ENCODE data around the gene TBX10.
"Not testable (repeated sequence)": the region's sequence is repeated elsewhere in the genome, so short reads cannot be mapped to it uniquely, and the experiment has no call there.

TBX10 gene

DNA sequence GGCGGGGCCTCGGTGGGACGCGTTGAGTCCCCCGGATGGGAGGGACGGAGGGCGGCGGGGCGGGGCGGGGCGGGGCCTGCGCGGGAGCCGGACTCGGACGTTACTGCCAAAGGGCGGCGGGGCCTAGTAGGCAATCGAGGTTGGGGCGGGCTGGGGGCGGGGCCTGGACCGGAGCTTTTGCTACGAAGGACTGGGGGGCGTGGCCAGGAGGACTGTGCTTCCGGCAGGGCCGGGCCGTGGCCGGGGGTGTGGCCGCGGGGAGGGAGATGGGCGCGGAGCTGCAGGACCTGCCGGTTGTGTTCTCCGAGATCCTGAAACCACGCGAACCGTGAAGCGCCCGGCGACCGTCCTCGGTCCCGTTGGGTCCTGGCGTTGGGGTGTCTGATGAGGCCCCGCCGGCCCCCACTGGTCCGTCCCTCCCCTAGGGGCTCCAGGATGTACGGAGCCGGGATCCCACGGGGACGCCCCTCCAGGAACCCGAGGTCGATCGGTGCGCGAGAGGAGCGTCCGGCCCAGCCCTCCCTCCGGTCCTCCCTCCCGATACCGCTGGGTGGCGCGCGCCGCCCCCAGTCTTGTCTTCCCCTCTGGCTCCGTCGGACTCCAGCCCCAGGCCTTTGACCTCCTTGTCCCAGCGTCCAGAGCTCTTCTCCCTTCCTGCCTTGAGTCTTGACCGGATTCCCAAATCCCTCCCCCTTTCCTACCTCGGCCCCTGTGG is 9.2 kb downstream of the TBX10 start:
- peak; percentile 95 for DNase-seq

DNA sequence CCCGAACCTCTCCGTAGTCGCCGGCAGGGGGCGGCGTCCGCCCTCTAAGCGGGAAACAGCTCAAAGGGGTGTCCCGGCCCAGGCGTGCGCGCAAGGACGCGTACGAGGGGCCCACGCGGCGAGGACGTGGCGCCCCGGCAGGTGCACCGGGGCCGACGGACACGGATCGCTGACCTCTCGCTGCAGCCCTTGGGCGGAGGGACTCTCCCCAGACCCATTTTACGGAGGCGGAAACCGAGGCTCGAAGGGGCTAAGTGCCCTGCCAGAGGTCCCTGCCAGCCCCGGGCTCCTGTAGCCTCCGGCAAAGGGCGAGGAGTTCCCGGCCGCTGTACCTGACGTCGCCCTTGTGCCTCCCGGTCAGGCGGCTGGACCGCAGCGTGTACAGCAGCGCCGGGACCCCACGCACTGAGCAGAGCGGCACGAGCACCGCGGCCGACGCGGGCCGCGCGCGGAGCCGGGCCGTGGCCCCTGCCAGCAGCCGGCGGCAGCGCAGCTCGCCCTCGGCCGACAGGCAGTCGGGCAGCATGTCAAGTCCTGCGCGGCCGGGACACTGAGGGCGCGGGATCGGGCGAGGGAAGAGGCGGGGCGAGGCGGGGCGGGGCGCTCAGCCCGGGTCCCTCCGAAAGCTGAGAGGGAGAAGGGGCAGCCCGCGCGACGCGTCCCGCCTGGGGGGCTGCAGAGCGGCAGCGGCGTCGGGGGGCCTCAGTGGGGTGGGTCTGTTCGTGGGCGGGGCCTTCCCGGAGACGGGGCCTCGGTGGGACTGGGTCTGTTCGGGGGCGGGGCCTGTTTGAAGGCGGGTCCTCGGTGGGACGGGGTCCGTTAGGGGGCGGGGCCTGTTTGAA is 10.0 kb downstream of the TBX10 start, which contains the start of gene NUDT8:
Gene NUDT8, minus strand, starts transcription at position 552 of the 842 bp plus-strand sequence. Its CDS starts 26 bp downstream, at position 526.
- peak; percentile 88 for DNase-seq

DNA sequence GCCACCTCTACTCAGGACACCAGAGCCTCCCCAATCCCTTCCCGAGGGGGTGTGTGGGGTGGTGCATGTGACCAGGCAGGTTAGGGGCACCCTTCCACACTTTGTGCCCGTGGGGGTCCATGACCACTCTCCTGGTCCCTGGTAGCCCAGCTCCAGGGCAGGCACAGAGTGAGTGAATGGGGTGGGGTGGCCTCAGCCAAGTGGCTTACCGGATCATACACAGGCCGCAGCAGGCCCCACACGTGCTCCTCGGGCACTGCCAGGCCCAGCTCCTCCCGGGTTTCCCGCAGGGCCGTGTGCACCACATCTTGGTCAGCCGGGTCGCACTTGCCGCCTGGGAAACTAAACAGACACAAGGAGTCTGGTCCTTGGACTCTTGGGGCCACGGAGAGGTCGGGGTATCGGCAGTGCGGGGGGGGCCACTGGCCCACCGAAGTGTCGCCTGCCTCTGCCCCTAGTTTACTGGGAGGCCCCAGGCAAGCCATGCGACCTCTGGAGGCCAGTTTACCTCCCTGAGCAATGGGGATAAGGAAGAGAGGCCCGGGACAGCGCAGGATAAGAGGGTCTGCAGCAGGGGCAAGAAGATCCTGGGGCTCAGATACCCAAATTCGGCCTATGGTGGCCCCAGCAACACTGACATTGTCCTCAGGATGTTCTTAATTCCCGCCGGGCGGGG is 10.7 kb downstream of the TBX10 start:
- DNase-seq, result no peak

DNA sequence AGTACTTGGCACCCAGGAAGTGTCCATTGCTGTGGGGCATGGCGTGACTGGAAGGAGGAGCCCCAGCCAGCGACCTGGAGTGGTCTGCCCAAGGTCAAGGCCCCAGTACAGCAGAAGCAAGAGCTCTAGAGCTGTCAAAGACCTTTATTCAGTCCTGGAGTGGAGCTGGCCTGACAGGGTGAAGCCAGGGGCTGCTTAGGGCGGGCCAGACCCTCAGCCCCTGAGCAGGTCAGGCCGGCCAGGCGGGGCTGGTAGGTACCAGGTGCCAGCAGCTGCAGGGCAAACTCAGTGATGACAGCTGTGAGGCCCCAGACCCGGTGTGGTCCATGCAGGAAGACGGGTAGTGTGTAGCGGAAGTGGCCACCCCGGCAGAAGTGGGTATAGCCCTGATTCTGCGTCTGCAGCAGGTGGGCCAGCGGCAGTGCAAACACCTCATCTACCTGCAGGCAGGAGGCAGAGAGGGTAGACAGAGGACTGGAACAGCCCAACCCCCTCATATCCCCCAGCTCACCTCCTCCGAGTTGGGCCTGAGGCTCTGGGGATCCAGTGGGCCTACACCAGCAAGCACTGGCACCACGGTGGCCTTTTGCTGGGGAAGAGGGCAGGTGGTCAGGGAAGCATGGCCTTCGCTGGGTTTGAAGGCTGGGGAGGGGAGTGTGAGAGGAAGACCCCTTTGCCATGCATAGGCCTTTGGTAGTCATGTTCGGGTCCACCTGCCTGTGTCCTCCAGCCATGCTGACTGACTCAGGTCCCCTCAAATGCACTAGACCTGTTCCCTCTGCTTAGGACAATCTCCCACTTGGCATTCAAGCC is 11.5 kb downstream of the TBX10 start:
- no peak for DNase-seq

DNA sequence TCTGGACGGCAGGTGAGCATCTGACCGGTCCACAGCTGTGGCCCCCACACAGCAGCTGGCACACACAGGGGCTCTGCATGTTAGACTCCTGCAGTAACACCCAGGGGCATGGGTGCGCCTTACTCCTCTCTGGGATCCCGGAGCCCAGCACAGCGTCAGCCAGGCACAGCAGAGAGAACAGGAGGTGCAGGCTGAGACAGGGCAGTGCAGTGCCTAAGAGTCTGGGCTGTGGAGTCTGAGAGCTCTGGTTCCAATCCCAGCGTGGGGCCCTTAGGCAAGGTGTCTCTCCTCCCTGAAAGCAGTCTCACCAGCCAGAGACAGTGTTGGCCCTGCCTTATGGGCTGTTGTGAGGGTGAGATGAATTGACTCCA is 12.1 kb downstream of the TBX10 start:
- no peak for DNase-seq

DNA sequence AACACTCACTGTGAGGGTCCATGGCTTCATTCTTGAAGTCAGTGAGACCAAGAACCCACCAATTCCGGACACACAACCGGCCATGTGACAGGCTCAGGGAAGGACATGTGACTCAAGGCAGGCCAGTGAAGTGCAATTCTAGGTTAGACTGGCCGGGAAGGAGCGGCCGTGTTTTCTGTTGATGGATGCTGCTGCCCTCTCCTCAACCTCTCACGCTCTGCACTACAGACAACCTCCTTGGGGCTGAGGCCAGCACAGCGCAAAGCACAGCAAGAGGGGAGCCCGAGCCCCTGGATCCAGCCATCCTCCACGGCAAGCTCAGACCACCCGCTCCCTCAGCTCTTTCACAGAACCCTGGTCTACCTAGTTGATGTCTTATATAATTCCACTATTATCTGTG is 12.6 kb downstream of the TBX10 start:
- DNase-seq, result no peak

DNA sequence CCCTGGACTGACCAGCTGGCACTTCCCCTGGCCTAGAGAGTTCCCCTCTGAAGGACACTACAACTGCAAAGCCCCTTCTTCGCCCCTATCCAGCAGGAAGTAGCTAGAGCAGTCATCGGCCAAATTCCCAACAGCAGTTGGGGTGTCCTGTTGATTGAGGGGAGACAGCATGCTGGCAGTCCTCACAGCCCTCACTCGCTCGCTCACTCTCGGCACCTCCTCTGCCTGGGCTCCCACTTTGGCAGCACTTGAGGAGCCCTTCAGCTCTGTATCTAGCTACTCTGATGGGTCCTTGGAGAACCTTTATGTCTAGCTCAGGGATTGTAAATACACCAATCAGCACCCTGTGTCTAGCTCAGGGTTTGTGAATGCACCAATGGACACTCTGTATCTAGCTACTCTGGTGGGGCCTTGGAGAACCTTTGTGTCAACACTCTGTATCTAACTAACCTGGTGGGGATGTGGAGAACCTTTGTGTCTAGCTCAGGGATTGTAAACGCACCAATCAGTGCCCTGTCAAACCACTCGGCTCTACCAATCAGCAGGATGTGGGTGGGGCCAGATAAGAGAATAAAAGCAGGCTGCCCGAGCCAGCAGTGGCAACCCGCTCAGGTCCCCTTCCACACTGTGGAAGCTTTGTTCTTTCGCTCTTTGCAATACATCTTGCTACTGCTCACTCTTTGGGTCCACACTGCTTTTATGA is 13.3 kb downstream of the TBX10 start:
- not testable (repeated sequence) for DNase-seq

DNA sequence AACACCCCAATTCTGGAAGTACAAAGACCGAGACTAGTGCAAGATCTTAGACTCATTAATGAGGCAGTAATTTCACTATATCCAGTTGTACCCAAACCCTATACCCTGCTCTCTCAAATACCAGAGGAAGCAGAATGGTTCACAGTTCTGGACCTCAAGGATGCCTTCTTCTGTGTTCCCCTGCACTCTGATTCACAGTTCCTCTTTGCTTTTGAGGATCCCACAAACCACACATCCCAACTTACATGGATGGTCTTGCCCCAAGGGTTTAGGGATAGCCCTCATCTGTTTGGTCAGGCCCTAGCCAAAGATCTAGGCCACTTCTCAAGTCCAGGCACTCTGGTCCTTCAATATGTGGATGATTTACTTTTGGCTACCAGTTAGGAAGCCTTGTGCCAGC is 15.8 kb downstream of the TBX10 start:
- not testable (repeated sequence) for DNase-seq

DNA sequence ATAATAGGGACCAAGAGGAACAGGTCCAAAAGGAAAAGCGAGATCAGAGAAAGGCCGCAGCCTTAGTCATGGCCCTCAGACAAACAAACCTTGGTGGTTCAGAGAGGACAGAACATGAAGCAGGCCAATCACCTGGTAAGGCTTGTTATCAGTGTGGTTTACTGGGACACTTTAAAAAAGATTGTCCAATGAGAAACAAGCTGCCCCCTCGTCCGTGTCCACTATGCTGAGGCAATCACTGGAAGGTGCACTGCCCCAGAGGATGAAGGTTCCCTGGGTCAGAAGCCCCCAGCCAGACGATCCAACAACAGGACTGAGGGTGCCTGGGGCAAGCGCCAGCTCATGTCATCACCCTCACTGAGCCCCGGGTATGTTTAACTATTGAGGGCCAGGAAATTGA is 16.7 kb downstream of the TBX10 start:
- DNase-seq, result not testable (repeated sequence)

DNA sequence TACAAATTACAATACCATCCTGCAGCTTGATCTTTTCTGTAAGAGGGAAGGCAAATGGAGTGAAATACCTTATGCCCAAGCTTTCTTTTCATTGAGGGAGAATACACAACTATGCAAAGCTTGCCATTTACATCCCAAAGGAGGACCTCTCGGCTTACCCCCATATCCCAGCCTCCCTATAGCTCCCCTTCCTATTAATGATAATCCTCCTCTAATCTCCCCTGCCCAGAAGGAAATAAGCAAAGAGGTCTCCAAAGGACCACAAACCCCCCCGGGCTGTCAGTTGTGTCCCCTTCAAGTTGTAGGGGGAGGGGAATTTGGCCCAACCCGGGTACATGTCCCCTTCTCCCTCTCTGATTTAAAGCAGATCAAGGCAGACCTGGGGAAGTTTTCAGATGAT is 17.6 kb downstream of the TBX10 start:
- not testable (repeated sequence) for DNase-seq

DNA sequence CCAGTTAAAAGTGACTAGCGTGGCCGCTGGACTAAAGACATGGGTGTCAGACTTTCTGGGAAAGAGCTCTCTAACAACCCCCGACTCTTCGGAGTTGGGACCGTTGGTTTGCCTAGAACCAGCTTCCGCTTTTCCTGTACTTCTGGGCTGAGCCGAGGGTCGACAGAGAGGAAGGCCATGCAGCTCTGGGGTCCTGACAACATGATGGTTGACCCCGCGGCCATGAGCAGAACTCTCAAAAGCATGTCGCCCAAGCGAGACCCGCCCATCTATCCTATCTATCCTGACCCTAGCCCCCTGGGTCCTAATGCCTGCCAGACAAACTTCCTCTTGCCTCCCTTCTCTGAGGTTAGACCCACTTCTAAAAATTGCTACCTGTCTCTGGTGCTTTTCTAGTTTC is 18.9 kb downstream of the TBX10 start:
- not testable (repeated sequence) for DNase-seq

DNA sequence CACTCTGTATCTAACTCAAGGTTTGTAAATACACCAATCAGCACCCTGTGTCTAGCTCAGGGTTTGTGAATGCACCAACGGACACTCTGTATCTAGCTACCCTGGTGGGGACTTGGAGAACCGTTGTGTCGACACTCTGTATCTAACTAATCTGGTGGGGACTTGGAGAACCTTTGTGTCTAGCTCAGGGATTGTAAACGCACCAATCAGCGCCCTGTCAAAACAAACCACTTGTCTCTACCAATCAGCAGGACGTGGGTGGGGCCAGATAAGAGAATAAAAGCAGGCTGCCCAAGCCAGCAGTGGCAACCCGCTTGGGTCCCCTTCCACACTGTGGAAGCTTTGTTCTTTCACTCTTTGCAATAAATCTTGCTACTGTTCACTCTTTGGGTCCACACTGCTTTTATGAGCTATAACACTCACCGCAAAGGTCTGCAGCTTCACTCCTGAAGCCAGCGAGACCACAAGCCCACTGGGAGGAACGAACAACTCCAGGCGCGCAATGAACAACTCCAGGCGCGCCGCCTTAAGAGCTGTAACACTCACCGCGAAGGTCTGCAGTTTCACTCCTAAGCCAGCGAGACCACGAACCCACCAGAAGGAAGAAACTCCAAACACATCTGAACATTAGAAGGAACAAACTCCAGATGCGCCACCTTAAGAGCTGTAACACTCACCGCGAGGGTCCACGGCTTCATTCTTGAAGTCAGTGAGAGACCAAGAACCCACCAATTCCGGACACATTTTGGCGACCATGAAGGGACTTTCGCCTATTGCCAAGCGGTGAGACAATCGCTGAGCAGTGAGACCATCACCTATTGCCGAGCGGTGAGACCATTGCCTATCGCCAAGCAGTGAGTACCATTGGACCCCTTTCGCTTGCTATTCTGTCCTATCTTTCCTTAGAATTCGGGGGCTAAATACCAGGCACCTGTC is 19.6 kb downstream of the TBX10 start:
- DNase-seq, result not testable (repeated sequence)

DNA sequence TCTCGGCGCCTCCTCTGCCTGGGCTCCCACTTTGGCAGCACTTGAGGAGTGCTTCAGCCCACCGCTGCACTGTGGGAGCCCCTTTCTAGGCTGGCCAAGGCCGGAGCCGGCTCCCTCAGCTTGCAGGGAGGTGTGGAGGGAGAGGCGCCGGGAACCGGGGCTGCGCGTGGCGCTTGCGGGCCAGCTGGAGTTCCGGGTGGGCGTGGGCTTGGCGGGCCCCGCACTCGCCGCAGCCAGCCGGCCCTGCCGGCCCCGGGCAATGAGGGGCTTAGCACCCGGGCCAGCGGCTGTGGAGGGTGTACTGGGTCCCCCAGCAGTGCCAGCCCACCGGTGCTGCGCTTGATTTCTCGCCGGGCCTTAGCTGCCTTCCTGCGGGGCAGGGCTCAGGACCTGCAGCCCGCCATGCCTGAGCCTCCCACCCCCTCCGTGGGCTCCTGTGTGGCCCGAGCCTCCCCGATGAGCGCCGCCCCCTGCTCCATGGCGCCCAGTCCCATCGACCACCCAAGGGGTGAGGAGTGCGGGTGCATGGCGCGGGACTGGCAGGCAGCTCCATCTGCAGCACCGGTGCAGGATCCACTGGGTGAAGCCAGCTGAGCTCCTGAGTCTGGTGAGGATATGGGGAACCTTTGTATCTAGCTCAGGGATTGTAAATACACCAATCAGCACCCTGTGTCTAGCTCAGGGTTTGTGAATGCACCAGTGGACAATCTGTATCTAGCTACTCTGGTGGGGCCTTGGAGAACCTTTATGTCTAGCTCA is 20.5 kb downstream of the TBX10 start:
- DNase-seq, result not testable (repeated sequence)

DNA sequence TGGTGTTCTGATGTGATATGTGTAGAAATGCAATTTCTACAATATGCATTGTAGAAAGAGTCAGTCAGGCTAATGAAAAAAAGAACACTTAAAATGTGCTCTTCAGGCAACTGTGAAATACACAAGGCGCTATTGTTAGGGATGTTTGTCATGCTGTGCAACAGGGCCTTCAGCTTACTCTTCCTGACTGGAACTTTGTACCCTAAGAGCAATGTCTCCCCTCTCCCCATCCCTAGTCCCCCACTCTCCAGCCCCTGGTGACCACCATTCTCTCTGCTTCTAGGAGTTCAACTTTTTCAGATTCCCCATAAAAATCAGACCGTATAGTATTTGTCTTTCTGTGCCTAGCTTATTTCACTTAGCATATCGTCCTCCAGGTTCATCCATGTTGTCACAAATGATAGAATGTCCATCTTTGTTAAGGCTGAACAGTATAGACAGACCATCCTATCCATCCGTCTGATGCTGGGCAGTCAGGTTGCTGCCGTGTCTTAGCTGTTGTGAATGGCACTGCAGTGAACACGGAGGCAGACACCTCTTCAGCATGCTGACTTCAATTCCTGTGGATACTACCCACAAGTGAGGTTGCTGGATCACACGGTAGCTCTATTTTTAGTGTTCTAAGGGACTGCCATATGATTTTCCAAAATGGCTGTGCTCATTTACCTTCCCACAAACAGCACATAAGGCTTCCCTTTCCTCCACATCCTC is 22.2 kb downstream of the TBX10 start:
- no peak for DNase-seq

DNA sequence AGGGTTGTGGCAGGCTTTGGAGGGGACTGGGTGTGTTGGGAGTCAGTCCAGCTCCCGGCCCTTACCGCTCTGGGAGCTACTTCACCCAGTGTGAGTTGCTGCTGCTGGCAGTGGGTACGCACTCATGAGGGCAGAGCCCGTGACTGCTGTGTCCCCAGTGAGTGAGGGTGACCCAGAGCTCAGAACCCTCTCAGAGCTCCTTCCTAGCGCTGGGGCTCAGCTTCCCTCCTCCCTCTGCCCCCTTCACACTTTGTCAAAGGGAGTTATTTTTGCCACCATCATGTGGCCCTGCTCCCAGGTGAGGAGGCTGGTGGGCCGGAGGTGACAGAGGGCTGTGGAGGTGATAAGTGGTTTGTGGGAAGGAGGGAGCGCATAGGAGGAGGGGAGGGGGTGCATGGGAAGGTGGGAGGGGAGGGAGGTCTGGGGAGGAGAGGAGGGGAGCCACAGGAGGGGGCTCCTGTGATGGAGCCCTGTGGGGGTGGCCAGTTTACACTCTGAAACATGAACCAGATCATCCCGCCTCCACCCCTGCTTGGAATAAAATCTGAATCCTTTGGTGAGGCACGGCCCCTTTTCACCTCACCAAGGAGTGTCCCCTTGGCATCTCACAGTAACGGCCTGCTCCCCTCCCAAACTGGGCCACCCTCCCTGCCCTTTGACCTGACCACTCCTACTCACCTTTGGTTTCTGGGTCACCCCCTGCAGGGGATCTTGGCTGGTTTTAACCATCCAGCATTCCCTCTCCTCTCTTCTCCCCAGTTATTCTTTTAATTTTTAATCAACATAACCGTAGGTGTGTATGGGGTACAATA is 22.9 kb downstream of the TBX10 start:
- no peak for DNase-seq

DNA sequence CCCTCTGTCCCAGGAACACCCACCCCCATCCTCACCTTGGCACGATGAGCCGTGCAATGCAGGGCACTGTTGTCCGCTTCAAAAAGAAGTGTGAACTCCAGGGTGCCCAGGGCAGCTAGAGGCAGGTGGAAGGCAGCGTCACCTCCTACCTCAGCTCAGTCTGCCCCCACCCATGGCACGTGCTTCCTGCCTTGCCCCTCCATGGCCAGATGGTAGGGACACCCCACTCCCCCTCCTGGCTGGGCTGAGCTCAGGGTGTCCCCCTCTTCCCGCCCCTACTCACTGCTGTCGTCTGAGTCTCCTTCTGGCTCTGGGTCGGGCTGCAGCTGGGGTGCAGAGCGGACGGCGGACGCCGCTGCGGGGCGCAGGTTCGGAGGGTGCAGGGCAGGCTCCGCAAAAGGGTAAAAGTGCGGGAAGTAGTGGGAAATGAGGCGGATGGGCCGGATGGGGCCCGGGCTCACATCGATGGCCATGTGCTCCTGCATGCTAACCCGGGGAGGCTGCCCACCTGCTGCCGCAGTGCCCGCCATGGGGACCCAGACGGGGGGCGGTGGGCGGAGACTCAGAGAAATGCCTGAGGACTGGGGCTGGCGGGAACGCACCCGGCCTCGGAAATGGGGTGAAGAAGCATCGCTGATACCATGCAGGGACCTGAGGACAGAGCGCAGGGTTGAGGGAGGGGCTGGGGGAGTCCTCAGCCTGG is 23.7 kb downstream of the TBX10 start:
- DNase-seq, result no peak
